HS-27A (cell line): ENCODE results near the gene SLBP.

Source experiments
- DNase-seq: peaks from one replicate; pipeline ENCODE4 v3.0.0-alpha.2; 2012; ENCODE audit warnings: low read depth, missing footprints

The SLBP gene

DNA sequence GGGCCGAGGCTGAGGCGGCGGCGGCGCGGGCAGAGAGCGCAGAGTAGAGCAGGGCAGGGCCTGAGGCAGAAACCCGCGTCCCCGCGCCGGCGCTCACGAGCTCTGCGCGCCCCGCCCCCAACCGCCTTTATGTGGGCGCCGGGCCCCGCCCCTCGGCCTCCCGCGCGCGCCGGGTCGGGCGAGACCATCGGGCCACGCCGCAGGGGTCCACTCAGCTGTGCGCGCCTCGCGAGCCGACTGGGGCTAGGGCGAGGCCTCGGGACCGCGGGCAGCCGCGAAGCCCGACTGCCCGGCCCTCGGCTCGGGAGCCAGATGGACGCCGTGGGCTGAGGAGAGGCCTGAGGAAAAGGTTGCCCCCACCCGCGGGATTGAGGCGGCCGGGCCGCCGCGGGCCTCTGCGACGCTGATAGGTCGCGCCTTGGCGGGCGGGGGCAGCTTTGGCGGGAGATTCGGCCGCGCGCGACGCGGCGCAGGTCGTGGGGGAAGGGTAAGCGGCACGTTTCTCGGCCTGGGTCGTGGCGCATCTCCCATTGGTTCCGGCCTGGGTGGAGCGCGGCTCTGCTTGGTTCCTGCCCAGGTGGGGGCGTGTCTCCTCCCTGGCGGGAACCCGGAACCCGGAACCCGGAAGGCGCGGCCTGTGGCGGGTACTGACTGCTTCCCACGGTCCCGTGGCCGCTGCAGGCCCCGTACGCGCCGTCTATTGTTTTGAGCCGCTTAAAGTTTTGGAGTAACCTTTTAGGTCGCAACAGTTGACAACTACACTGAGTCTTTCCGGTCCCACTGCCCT lies at the start of gene SLBP:
SLBP (minus strand) TSS at position 104 of the 787 bp plus-strand sequence. CDS start 131 bp downstream, outside the sequence.
- DNase-seq, result peak; percentile 75

DNA sequence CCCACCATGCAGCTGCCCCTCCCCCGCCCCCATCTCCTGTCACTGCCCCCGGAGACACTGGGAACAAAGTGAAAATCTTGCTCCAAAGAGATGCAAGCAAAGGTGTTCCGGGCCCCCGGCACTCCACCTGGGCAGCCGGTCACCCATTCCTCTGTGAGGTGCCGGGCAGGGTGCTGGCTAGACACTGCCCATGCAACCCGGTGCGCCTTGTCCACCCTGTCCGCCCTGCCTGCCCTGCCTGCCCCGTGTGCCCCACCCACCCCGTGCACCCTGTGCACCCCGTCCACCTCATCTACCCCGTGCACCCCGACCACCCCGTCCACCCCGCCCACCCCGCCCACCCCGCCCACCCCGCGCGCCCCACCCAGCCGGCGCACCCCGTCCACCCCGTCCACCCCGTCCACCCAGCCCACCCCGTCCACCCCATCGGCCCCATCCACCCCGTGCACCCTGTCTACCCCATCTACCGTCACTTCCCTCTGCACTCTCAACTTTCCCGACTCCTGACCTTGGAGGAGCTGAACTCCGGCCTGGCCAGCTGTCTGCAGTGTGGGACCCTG lies 49.1 kb upstream of the SLBP start:
- no peak for DNase-seq

DNA sequence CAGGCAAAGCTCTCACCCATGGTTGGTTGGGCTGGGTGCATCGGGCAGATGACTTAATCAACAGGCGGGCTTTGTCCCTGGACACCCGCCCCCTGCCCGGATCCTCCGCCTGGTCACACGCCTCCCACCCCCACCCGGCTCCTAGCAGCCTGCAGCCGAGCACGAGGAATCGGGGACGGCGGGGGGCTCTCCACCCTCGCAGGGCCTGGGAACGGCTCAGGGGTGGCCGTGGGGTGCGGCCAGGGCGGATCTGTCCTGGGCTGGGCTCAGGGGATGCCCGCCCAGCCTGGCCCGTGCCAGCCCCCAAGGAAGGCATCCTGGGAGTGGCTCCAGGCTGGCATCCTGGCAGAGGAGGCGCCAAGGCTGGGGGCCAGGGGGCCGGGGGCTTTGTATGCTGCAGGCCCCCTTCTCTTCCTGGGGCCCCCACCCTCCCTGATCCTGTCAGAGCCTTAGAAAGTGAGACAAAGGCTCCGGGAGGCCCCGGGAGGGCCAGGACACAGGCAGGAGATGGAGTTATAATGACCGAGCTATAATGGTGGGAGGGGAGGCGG lies 48.5 kb upstream of the SLBP start:
- DNase-seq, result no peak

DNA sequence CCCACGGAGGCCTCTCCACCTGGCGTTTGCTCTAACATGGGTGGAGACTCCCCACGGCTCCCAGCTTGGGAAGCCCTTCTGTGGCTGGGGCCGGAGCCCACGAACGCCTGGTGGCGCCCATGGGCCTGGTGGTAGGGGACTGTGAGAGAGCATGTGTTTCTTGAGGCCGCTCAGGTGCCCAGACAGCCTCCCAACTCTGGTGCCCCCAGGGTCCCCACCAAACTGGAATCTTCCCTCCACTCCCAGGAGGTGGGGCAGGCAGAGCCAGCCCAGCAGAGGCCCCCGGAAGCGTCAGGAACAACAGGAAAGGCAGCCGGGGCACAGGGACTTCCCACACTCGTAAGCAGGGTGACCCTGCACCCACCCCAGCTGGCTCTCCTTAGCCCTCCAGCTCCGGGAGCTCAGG lies 47.7 kb upstream of the SLBP start:
- no peak for DNase-seq

DNA sequence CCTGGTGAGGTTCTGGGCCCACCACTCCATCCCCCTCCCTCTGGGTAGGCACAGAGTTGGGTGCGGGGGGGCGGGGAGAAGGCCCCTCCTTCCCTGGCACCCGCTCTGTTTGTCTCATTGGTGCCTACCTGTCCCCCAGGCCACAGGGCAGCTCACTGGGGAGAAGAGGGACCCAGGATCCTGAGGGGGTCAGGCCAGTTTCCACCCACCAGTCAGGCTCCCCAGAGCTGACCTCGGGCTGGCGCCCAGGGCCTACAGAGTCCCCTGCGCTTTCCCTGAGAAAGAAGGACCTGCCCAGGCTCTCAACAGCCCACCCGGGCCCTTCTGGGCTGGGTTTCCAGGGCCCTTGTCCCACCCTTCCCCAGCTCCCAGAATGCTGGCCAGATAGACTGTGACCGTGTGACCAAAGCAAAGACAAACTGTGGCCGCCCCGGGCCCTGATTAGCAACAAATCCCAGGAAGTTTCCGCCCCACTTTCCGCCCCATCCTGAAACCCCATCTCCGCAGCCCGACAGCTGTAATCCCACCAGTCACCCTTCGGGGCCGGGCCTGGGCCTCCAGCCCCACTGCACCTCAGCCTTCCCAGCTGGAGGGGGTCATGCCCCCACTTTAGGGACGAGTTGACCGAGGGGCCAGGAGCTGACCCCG lies 47.2 kb upstream of the SLBP start:
- no peak for DNase-seq

DNA sequence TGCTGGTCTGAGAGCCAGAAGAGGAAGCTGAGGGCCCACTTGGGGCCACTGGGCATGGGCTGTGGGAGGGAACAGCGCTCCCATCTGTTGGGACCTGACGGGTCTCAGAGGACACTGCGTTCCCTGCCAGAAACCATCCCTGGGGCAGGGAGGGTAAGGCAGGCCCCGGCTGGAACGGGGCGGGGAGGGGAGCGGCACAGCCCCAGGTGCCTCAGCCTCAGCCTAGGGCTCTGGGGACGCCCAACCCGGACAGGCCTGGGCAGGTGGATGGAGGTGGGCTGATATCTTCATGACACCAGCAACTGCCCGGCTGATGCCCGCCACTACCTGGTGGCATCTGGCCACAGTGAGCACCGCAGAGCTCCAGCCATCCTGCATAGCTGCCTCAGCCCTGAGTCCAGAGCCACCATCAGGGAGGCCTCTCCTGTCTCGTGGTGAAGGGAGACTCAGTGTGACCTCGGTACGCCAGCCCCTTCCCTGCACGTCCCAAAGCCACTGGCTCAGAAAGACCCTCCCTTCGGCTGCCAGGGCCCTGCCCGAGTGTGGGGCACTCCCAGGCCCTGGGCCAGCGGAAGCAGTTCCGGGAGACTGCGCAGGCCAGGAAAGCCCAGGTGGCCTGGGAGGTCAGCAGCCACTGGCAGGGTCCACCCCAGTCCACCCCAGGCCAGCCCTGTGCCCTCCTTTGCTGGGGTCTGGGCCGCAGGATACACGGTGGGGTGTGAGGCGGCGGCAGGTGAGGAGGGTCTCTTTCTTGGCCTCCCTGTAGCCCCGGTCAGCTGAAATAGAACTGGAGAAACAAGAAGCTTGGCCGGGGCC lies 46.4 kb upstream of the SLBP start:
- no peak for DNase-seq

DNA sequence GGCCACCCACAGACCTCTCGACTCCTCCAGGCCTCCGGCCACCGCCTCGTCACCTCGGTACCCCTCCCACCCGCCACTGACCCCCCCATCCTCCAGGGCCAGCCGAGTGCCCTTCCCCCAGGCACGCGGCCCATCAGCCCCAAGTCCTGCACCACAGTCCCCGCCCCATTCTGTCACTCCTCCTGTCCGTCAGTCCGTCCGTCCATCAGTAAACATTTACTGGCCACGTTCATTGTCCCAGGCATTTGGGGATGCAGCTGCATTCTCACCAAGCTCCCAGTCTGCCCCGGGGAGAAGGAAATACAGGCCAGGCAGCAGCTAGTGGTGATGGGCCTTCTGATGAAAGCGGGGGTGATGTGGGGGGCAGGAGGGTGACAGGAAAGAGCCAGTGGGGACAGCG lies 45.7 kb upstream of the SLBP start:
- no peak for DNase-seq

DNA sequence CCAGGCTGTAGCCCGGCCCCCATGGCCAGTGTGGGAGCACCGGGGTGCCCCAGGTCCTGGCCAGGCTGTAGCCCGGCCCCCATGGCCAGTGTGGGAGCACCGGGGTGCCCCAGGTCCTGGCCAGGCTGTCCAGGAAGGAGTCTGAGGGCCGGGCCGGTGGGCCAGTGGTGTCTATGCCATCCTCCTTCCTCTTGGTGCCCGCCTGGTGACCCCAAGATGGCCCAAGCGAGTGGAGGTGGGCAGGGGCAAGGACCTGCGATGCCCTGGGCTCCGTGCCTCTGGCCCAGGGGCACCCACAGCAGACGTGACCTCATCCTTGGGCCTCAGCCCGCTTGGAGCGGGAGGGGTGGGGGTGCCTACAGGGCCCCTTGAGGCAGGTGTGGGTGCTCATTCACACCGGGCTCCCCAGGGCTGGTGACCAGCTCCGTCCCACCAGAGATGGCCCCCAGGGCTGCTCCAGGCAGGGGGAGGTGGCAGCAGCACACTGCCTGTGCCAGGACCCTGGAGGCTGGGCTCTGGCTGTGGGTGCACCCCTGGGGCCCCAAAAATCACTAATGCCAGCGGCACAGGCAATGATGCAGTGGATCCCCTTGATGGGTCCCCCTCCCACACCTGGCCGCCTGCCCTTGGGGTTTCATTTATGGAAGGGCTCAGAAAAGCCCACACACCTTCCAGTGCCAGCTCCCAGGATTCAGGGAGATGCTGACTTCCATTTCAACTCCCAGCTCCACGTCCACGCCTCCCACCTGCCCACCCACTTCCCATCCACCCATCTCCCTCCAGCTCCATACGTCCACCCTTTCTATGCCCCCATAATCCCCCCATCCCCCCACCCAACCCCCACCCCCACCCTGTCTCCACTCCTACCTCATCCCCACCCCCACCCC lies 45.0 kb upstream of the SLBP start:
- DNase-seq, result no peak

DNA sequence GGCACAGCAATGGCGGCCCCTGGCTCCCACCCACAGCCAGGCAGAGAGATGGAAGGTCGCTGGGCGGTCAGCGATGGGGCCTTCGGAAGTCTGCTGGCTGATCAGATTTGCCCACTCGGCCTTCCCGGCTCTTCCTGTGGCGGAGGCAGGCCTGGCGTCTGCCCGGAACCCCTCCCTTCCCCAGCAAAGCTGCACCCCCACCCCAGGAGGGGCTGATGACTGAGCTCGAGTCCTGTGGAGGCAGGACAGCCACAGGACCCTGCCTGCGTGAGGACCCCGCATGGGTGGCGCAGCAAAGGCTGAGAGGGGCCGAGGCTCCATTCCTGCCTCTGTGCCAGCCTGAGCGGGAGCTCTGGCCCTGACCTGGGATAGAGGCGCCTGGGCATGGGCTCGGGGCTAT lies 44.0 kb upstream of the SLBP start:
- DNase-seq, result no peak

DNA sequence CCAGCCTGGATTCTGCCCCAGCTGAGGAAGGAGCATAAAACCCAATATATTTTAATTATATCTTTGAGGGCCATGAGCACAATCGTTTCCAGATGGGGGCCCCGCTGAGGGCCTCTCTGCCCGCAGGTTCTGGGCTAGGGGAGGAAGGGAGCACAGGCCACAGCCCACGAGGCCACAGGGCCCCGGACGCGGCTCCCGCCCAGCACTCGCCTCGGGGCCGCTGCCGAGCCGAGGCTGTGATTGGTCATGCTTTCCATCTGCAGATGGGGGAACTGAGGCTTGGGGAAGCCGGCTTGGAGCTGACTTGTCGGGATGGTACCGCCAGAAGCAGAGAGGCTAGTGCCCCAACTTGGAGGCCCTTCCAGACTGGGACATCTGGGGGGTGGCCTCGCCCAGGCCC lies 43.2 kb upstream of the SLBP start:
- no peak for DNase-seq

DNA sequence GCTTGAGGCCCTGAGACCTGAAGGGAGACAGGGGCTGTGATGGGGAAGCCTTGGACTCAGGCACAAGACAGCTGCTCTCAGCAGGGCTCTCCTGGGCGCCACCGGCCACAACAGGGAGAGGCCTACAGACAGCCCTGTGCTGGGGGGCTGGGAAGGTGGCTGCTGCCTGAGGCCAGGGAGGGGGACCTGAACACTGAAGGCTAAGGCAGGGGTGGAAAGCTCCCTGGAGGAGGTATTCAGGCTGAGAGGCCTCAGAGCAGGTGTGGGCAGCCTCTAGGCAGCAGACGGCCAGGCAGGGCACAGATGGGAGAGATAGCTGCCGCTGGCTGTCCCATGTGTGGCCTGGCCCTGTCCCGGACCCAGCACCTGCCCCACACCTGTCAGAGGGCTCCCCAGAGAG lies 42.2 kb upstream of the SLBP start:
- no peak for DNase-seq

DNA sequence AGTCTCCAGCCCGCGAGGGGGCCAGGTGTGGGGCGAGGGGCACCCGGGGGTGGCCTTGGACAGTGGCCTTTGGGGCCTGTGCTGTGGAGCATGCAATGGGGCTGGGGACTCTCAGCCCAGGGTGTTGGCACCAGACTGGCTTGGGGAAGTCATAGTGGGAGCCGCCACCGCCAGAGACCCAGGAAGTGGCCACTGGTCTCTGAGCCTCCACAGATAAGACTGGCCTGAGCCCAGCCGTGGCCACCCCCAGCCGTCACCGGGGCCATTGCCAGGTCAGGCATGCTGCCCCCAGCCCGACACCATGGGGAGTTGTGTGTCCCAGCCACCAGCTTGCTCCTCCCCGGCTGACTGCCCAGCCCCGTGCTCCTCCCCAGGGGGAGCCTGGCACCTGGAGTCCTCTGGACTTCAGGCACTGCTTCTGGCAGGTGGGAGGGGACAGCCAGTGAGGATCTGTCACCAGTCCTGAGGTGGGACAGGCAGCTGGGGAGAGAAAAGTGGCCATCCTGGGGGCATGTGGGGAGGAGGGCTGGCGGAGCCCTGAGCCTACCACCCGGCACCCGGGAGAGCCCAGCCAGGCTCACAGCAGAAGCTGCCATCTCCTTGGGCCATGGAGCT lies 41.7 kb upstream of the SLBP start:
- DNase-seq, result no peak

DNA sequence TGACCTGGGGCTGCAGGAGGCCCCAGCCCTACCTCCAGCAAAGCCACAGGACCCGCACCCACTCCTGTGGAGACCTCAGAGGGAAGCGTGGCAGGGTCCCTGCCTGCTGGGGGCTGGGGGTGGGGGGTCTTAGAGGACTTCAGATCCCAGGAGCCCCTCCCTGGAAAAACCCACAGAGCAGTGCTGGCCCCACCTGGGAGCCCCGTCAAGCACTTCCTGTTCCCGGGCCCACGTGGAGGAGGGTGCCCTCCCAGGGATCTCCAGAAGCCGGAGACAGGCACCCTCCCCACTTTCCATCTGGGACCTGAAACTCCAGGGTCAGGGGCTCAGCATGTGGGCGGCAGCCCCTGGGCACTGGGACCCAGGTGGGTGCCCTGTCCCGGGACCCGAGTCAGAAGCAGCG lies 41.2 kb upstream of the SLBP start:
- DNase-seq, result no peak

DNA sequence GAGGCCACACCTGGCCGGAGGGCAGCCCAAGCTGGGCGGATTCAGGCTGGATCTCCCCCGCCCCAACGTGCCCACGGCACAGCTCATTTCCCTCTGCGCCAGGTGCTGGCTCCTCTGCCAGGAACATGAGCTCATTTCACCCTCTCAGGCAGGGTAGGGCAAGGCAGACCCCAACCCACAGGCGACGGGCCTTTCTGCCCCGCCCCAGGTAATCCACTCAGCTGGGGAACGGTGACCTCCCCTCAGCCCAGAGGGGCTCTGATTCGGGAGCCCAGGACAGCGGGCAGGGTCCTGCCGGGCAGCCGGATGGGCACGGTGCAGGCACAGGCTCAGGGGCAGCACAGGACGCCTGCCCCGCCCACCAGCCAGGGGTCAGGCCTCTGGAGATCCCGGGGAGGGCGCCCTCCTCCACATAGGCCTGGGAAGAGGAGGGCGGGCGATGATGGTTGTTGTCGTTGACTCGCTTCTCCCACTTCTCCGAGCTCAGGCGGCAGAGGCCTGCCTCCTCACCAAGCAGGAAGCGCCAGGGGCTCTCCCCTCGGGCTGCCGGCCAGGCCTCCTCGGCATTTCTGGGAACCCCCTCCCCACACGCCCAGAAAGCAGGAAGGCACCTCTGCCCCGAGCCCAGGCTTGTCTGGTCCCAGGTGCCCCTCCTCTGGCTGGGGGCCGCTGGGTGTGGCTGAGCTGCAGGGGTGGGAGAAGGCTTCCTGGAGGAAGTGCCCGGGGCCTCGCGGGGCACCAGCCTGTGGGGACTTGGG lies 40.3 kb upstream of the SLBP start:
- no peak for DNase-seq

DNA sequence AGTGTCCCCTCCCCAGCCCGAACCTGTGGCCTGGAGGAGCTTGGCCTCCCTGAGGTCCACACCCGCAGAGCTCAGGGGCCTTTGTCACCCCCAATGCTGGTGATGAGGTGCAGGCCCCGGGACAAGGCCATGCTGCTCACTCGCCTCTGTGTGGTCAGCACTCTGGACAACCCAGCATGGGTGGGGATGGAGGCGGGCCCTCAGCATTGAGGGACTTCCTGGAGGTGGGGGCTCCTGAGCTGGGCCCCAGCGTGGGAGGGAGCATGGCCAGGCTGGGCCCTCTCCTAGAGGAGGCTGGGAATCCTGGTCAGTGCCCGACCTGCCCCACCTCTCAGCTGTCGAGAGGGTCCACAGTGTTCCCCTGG lies 39.8 kb upstream of the SLBP start:
- no peak for DNase-seq

DNA sequence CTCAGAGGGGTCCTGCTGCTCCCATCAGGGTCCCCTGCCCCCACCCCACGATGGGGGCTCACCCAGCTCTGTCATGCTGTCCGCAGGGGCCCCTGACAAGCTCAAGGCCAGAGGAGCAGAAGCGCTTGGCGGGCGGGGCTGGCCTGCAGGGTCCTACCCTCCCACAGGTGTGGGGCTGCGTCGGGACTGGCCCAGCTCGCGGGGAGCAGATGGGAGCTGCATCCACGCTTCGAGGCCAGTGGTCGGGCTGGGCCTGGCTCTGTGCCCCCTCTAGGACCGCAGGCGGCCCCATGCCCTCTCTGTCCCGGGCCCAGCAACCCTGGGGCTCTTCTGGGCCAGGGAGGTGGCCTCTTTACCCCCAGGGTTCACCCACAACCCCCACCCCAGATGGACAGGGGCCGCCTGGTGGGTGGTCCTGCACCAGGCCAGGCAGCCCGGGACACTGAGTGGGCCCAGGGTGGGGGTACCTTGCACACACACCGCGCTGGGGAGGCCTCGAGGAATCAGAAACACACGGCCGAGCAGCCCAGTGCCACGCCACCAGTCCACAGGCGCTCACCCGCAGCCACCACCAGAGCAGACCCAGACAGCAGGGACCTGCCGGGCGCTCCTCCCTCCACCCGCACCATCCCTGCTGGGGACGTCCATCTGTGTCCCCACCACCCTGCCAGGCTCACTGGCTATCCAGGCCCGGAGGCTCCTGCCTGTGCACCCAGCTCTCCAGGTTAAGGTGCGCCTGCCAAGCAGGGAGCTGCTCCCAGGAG lies 39.2 kb upstream of the SLBP start:
- DNase-seq, result no peak

DNA sequence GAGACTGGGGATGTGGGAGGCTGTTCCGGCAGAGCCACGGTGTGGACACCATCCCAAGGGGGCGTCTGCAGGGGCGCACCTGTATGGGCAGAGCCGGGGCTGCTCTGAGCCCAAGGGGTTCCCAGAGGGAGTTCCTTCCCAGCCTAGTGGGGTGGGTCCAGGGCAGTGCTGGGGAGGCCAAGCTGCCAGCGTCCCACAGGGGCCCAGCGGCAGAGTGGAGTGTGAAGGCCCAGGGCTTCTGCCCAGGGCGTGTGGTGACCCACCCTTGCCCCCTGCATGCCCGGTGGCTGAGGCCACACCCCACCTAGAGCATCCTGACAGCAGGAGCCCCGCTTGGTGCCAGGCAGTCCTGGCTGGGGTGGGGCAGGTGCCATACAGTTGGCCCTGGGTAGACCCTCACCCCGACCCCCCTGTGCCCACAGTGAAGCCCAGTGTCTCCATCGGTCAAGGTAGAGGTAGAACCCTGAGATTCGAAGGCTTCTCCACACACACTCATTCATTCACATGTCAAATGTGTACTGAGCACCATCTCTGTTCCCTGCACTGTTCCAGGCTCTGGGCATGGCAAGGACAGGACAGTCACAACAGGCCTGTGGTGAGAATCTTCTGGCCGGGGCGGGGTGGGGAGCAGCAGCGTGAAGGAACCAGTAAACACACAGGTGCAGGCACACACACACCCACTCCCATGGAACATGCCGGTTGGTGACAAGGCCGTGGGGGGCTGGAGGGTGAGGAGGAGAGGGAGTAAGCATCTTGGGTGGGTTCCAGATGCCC lies 38.4 kb upstream of the SLBP start:
- DNase-seq, result no peak

DNA sequence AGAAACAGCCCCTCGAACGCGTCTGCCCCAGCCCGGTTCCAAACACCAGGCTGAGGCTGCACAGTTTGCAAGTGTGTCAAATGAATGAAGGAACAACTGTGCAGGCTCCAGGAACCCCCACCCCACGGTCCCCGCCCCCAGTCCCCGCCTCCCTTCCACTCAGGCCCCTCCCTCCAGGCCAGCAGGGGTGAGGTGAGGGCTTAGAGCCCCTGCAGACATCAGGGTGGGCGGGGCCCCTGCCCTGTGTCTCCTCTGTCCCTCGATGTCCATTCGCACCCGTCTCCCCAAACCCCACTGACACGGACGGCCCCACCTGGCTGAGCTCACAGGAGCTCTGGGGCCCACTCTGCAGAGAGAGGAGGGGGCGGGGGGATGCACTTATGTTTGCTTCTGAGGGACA lies 37.7 kb upstream of the SLBP start:
- DNase-seq, result no peak

DNA sequence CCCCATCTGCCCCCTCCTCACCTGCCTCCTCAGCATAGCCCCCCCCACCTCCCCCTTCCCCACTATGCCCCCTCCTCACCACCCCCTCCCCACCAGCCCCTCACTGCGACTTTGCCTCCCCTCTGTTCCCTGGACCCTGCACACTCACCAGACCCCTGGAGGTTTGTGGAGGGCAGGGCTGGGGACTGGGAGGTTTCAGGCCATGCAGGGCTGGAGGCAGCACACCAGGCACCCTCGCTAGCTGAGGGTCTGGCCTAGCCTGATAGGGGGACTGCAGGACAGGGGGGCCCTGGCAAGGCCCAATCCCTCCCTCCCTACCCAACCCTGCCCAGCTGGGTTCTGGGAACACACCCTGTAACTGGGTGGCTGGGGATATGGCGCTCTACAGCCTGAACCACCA lies 37.3 kb upstream of the SLBP start:
- no peak for DNase-seq
